SK-N-SH (cell line): ENCODE data around the gene LMTK2. TPM values are rescaled to one million over a fixed set of nuclear protein-coding genes. Genes with fewer than 3 reads are reported as not detected.

Experiments
- CTCF ChIA-PET: fragments of 300-600, 350-600 bp; formaldehyde crosslinking; extraction: SDS; loops from one replicate; lab custom pipeline; 2021; lab: Yijun Ruan, JAX
- POLR2A ChIA-PET: fragments of 350-600 bp; sonication (Branson Sonifier 250); formaldehyde crosslinking; extraction: SDS; loops from one replicate; lab custom pipeline; 2020; ENCODE audit warnings: antibody characterized with exemption, inconsistent platforms; lab: Yijun Ruan, JAX
- DNase-seq: peaks from one replicate; pipeline ENCODE4 v3.0.0; 2012
- H2AFZ ChIP-seq: fragments of 200-600 bp; sonication (generic); 2 replicates; pipeline ENCODE4 v1.8.1; 2016; ENCODE audit warnings: antibody characterized with exemption, mild to moderate bottlenecking, low read depth
- H3F3A ChIP-seq: fragments of 200-600 bp; sonication (generic); replicated peaks from 2 replicates; pipeline ENCODE3; 2016; ENCODE audit warnings: antibody characterized with exemption, mild to moderate bottlenecking; ENCODE audit not compliant: insufficient read depth
- H3K27ac ChIP-seq, 2 experiments: fragments of 200-500 bp in 1 of 2; fragments of 200-600 bp in 1 of 2; sonication (Bioruptor generic) in 1 of 2; sonication (generic), shearing (Covaris generic) in 1 of 2; 2 replicates each; pipeline versions ENCODE4 v1.5.1 to v1.6.1; 2014 to 2016; ENCODE audit warnings: low read depth in 2 of 2, inconsistent platforms in 1 of 2, low read length in 1 of 2, mild to moderate bottlenecking in 1 of 2, mixed read lengths in 1 of 2
- H3K27me3 ChIP-seq: fragments of 200-600 bp; sonication (generic), shearing (Covaris generic); 2 replicates; pipeline ENCODE4 v1.6.1; 2016; ENCODE audit warnings: mixed run types; ENCODE audit not compliant: insufficient read depth
- H3K36me3 ChIP-seq, 2 experiments: fragments of 200-500 bp in 1 of 2; fragments of 200-600 bp in 1 of 2; sonication (Bioruptor generic) in 1 of 2; sonication (generic) in 1 of 2; replicated peaks in 1 of 2; 2 replicates each; pipeline versions ENCODE3 to v1.5.1; 2014 to 2016; ENCODE audit warnings: low read length in 1 of 2, mild to moderate bottlenecking in 1 of 2; ENCODE audit not compliant: insufficient read depth in 2 of 2, control insufficient read depth in 1 of 2
- H3K4me1 ChIP-seq, 2 experiments: fragments of 200-500 bp in 1 of 2; fragments of 200-600 bp in 1 of 2; sonication (Bioruptor generic) in 1 of 2; sonication (generic), shearing (Covaris generic) in 1 of 2; 2 replicates each; pipeline versions ENCODE4 v1.5.1 to v1.6.1; 2014 to 2016; ENCODE audit warnings: low read depth in 1 of 2, low read length in 1 of 2, mixed run types in 1 of 2; ENCODE audit not compliant: insufficient read depth in 2 of 2, control insufficient read depth in 1 of 2
- H3K4me2 ChIP-seq: fragments of 200-600 bp; sonication (generic), shearing (Covaris generic); 2 replicates; pipeline ENCODE4 v1.6.1; 2017; ENCODE audit warnings: mixed run types
- H3K4me3 ChIP-seq, 2 experiments: fragments of 200-500 bp in 1 of 2; fragments of 200-600 bp in 1 of 2; sonication (Bioruptor generic) in 1 of 2; sonication (generic), shearing (Covaris generic) in 1 of 2; 2 replicates each; pipeline versions ENCODE4 v1.5.1 to v1.8.1; 2014 to 2016; ENCODE audit warnings: low read depth in 2 of 2, inconsistent platforms in 1 of 2, low read length in 1 of 2, mild to moderate bottlenecking in 1 of 2, mixed read lengths in 1 of 2, moderate library complexity in 1 of 2
- H3K79me2 ChIP-seq: fragments of 200-600 bp; sonication (generic); 2 replicates; pipeline ENCODE4 v1.8.1; 2017; ENCODE audit warnings: mild to moderate bottlenecking; ENCODE audit not compliant: insufficient read depth
- H3K9ac ChIP-seq: fragments of 200-600 bp; sonication (generic); 2 replicates; pipeline ENCODE4 v1.6.1; 2017; ENCODE audit warnings: mixed run types
- H3K9me2 ChIP-seq: fragments of 200-600 bp; sonication (generic); 2 replicates; pipeline ENCODE4 v1.6.1; 2017; ENCODE audit warnings: mixed run types
- H3K9me3 ChIP-seq: fragments of 200-600 bp; sonication (generic); 2 replicates; pipeline ENCODE4 v1.6.1; 2017; ENCODE audit warnings: mixed run types, mild to moderate bottlenecking, moderate library complexity
- H4K20me1 ChIP-seq: fragments of 200-600 bp; sonication (generic); 2 replicates; pipeline ENCODE4 v1.6.1; 2017; ENCODE audit warnings: mild to moderate bottlenecking, mixed run types; ENCODE audit not compliant: insufficient read depth
- CHD2 ChIP-seq: fragments of 150-350 bp; IDR thresholded peaks from 2 replicates; pipeline ENCODE4 v1.6.1; 2018; ENCODE audit warnings: low read length; ENCODE audit not compliant: partially characterized antibody
- CTCF ChIP-seq: fragments of 200-600 bp; sonication (generic); IDR thresholded peaks from 2 replicates; pipeline ENCODE4 v1.6.1; 2017; ENCODE audit warnings: antibody characterized with exemption, mild to moderate bottlenecking, moderate library complexity
- FOXM1 ChIP-seq: IDR thresholded peaks from 2 replicates; pipeline ENCODE4 v1.4.0; 2012; ENCODE audit warnings: low read depth, mild to moderate bottlenecking
- GATA2 ChIP-seq: sonication (generic); formaldehyde crosslinking; IDR thresholded peaks from 2 replicates; pipeline ENCODE4 v1.5.0; 2020; ENCODE audit warnings: mild to moderate bottlenecking, missing genetic modification reagents
- MAX ChIP-seq: IDR thresholded peaks from 2 replicates; pipeline ENCODE4 v1.4.0; 2012; ENCODE audit warnings: low read depth
- MXI1 ChIP-seq: IDR thresholded peaks from 2 replicates; pipeline ENCODE4 v1.6.1; 2012; ENCODE audit warnings: mild to moderate bottlenecking, low read depth, low read length, improper control_type of control experiment
- NRF1 ChIP-seq: IDR thresholded peaks from 2 replicates; pipeline ENCODE4 v1.6.1; 2012; ENCODE audit warnings: low read depth, mild to moderate bottlenecking, low read length
- RXRA ChIP-seq: IDR thresholded peaks from 2 replicates; pipeline ENCODE4 v1.4.0; 2012; ENCODE audit warnings: low read depth, mild to moderate bottlenecking, borderline replicate concordance
- TAF1 ChIP-seq: IDR thresholded peaks from 2 replicates; pipeline ENCODE4 v1.6.1; 2012; ENCODE audit warnings: low read depth, mild to moderate bottlenecking, low read length, moderate library complexity, borderline replicate concordance
- TCF12 ChIP-seq: IDR thresholded peaks from 2 replicates; pipeline ENCODE4 v1.4.0; 2012
- USF1 ChIP-seq: IDR thresholded peaks from 2 replicates; pipeline ENCODE4 v1.4.0; 2012; ENCODE audit warnings: low read depth, borderline replicate concordance
- YY1 ChIP-seq: IDR thresholded peaks from 2 replicates; pipeline ENCODE4 v1.4.0; 2012; ENCODE audit warnings: low read depth, mild to moderate bottlenecking
- WGBS: methylation state at CpG from one replicate; pipeline ENCODE4 v1.1.6; 2017; ENCODE audit warnings: low lambda C conversion rate; 5-methylcytosine and 5-hydroxymethylcytosine counted together
- polyA plus RNA-seq, 3 experiments: library from polyadenylated mRNA; depleted of rRNA; stranded (reverse); fragments of >200 nt; gene quantifications; 2 replicates each; pipeline ENCODE4 v1.2.3, GENCODE V29; 2012

The LMTK2 gene
- polyA plus RNA-seq, 1 of the 3 experiments (the other 2 are of a cell fraction), result 9.0 TPM

- ChIA-PET POLR2A (no interaction called here), CTCF (interaction anchor here (0.7 to 0.9 kb wide), 2 partner anchors 13 to 102 kb away, joined by 3 to 4 read pairs; no protein-coding TSS in a partner anchor)
- H3F3A ChIP-seq, result no peaks in the 10 kb centered on the region
- peaks cover 11 to 16% of the 10 kb centered on the region in 2 experiments for H3K36me3 ChIP-seq
- no peaks in the 10 kb centered on the region for H3K4me1 ChIP-seq
- TF ChIP-seq GATA2 (CRISPR knock-in tag), result no peak
- TF ChIP-seq CTCF, result no peak
- no peak for TF ChIP-seq YY1
- no peak for TF ChIP-seq CHD2
- no peak for TF ChIP-seq FOXM1
- TF ChIP-seq TAF1, result no peak
- TF ChIP-seq USF1, result no peak
- DNase-seq, result no peak
- no peaks in the 10 kb centered on the region; the same call in 1 of the 2 replicates for H3K79me2 ChIP-seq
- H3K9me2 ChIP-seq, result no peaks in the 10 kb centered on the region
- no peak overlapping the region for H2AFZ ChIP-seq
- H3K9ac ChIP-seq, result no peak overlapping the region
- 85% methylated on average over 5 of the region's 5 CpGs for WGBS
- H3K27ac ChIP-seq, result no peak overlapping the region
- no peaks in the 10 kb centered on the region for H4K20me1 ChIP-seq
- no peaks in the 10 kb centered on the region for H3K9me3 ChIP-seq
- H3K27me3 ChIP-seq, result no peaks in the 10 kb centered on the region
- no peak overlapping the region for H3K4me3 ChIP-seq
- no peak overlapping the region for H3K4me2 ChIP-seq
Measured at GRCh38 chr7:98199131-98199530, 92.5 kb downstream of the LMTK2 start.

- no peak overlapping the region for H2AFZ ChIP-seq
- H3K36me3 ChIP-seq, result peaks cover 13 to 15% of the 10 kb centered on the region in 2 experiments
- ChIA-PET POLR2A (no interaction called here), CTCF (no interaction called here)
- 88% methylated on average over 6 of the region's 6 CpGs for WGBS
- no peaks in the 10 kb centered on the region for H3K27me3 ChIP-seq
- no peak for TF ChIP-seq MXI1
- no peak for TF ChIP-seq RXRA
- TF ChIP-seq GATA2 (CRISPR knock-in tag), result no peak
- TF ChIP-seq MAX, result no peak
- TF ChIP-seq USF1, result no peak
- TF ChIP-seq YY1, result no peak
- TF ChIP-seq NRF1, result no peak
- TF ChIP-seq TCF12, result no peak
- no peaks in the 10 kb centered on the region for H3K4me1 ChIP-seq
- no peaks in the 10 kb centered on the region for H4K20me1 ChIP-seq
- no peak overlapping the region for H3K27ac ChIP-seq
- no peaks in the 10 kb centered on the region for H3F3A ChIP-seq
- no peak for DNase-seq
- no peak overlapping the region for H3K4me2 ChIP-seq
- no peaks in the 10 kb centered on the region; the same call in 1 of the 2 replicates for H3K79me2 ChIP-seq
- H3K4me3 ChIP-seq, result no peak overlapping the region
- H3K9ac ChIP-seq, result no peak overlapping the region
- no peaks in the 10 kb centered on the region for H3K9me3 ChIP-seq
- no peaks in the 10 kb centered on the region for H3K9me2 ChIP-seq
Measured at GRCh38 chr7:98200364-98200763, 93.7 kb downstream of the LMTK2 start.
